GM18861 (cell line): ENCODE measurements around the gene NAB1.

ENCODE experiments used
- ATAC-seq: cut with Tn5 transposase; IDR thresholded peaks from one replicate; pipeline ENCODE4 v1.9.1; 2021; ENCODE audit not compliant: unreplicated experiment

NAB1 gene

DNA sequence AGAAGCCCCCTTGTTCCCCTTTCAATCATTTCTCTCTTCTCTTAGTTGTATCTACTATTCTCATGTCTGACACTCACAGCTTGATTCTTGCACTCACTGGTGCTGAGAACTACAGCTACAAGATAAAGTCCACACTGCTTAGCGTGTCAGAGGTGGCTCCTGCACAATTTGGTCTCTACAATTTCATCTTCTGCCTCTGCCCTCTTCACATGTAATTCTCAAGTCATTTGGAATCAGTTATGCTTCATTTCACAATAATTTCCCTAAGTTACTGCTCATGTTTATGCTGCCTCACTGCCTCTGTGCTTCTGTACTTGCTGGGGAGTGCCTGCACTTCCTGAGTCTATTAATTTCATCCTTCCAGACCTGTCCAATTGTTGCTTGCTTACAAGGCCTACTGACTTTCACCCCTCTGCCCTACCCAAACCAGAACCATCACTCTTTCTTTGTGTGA, 11.6 kb upstream of the NAB1 start:
- no peak for ATAC-seq

- ATAC-seq: no peak
These were observed 10.8 kb upstream of the NAB1 start for GRCh38 chr2:190637903-190638618.

- no peak for ATAC-seq
These were observed 8.8 kb upstream of the NAB1 start for GRCh38 chr2:190640117-190640516.

DNA sequence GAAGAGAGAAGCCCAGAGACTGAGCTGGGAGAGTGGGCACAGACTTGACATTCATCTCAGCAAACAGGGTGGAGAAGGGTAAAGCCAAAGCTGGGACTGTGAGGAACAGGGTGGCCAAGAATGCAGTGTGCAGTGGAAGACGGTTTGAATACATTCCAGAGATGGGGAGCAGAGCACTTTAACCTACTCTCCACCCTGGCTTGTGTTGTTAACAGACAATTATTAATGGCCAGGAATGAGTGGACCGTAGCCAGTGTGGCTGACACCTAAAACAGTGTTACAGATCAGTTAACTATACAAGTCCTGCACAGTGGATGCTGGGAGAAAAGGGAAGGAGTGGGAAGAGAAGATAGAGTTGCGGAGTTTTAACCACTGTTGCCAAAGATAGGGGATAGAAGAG, 7.4 kb upstream of the NAB1 start:
- no peak for ATAC-seq

DNA sequence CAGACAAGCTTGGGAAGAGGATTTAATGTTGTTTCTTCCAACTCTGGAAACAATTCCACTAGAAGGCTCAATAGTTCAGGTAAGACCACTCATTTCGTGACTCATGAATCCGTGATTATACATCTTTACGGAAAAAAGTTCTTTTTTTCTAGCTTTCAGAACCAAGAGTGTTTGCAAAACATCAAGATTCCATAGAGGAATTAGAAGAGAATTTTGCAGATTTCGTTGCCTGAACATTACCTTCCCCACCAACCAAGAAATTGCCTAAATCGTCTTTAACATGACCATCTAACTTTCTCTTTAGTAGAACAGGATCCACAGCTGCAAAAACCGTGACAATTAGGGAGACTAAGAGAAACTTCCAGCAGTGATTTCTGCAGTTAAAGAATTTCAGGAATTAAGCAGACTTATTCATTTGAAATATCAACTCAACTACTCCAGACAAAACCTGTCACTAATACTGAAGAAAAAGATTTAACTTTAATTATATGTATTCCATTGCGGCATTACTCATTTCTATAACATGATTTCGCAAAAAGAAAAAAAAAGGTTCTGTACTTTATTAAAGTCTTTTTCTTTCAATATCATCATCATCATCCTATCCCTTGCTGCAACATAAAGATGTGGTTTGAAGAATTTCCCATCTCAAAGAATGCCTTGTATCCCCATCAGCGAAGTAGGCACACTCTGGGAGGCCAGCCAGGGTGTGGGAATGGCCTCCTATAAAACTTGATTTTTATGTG, 1.9 kb upstream of the NAB1 start:
- ATAC-seq: no peak

DNA sequence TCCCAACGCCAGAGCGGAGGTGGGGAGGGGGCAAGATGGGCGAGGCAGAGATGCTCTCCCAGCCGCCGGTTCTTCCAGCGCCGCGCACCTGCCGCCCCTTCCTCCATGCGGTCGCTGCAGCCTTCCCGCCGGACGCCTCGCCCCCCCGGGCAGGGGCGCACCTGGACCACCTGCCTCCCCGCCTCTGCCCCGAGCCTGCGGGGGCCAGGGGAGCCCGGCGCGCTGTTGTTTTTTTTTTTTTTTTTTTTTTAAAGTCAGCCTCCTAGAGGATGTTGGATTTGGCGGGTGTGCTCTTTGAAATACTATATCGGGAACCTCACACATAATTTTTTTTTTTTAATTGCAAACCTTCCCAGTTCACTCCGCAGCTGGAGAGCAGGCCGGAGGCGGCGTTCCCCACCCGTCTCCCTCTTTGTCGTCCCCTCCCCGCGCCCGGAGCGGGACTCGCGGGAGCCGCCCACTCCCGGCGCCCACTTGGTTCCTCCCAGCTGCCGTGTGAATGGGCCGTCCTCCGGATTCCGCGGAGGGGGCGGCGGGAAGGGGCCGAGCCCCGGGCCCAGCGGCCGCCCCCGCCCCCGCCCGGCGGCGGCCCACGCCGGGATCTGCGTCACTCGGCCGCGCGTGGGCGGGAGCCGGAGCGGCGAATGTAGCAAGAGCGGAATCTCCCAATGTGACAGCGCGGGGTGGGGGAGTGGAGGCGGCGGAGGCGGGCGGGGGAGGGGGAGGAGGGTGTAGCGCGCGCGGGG, 421 bp upstream of the NAB1 start:
- peak; percentile 70 for ATAC-seq

GRCh38 chr2:190649798-190650390, 1.0 kb downstream of the NAB1 start:
- no peak for ATAC-seq

- ATAC-seq: no peak
These were observed 2.5 kb downstream of the NAB1 start for GRCh38 chr2:190651413-190651812.

DNA sequence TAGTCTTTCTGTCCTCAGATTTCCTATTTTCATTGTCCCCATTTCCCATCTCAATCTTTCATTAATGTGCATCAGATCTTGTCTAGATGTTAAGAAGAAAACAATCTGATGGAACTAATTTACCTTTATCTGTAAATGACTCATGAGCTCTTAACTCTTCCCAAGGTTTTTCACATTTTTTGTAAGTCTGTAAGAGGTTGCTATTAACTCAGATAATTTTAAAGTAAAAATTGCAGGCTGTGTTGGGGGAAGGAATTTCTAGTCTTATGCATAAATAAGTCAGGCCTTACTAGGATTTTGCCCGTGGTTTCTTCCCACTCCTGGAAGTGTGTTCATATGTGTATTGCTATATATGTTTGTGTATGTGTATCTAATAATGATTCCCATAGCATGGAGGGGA, 4.3 kb downstream of the NAB1 start:
- ATAC-seq: no peak

DNA sequence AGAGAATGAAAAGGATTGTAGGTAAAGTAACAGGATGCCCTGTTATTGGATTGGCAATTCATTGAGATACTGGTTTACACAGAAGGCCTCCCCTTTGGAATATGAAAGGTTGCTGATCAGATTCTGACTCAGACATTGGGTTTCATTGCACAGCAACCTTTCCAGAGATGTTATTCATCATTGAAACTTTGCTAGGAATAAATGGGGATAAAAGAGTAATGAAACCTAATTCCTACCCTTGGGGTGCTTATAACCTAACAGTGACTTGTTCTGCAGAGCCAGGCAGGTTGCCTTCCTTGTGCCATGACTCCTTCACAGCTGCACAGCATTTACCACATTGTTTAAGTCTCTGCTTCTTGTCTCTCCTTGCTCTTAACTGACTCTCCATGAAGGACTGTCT, 5.0 kb downstream of the NAB1 start:
- ATAC-seq: no peak

GRCh38 chr2:190655113-190655512, 6.2 kb downstream of the NAB1 start:
- ATAC-seq: no peak

DNA sequence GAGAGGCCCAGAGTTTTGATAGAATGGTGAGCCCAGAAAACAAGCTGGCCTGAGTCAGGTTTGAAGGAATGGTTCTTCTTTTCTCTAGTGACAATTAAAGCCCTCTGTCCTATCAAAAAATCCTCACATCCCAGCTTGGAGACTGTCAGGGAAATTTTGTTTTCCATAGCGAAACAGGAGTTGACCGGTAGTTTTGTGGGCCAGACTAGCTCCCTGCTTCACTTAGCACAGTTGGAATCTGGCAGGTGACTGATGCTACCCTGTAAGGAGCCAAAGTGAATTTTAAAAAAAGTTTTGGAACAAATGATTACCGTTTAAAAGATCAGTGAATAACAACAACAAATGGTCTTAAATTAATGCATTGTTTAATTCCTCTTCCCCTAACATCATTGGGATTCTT, 6.7 kb downstream of the NAB1 start:
- no peak for ATAC-seq

DNA sequence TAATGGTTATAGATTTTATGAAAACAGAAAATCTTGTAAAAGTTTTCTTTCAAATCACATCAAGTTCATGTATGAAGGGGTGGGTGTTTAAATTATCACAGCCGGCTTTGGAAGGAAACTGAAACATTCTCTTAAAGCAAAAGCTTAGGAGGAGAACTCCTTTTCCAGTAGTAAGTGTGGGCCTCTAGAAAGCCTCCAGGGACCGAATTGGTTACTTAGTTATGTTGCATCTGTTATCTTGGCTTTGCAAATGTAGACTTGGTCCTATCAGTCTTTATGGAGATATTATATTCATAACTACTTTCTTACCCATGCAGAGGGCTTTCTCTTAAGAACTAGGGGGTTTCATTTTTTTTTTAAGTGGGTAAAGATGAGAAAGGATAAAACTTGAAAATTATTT, 7.4 kb downstream of the NAB1 start:
- ATAC-seq: no peak

DNA sequence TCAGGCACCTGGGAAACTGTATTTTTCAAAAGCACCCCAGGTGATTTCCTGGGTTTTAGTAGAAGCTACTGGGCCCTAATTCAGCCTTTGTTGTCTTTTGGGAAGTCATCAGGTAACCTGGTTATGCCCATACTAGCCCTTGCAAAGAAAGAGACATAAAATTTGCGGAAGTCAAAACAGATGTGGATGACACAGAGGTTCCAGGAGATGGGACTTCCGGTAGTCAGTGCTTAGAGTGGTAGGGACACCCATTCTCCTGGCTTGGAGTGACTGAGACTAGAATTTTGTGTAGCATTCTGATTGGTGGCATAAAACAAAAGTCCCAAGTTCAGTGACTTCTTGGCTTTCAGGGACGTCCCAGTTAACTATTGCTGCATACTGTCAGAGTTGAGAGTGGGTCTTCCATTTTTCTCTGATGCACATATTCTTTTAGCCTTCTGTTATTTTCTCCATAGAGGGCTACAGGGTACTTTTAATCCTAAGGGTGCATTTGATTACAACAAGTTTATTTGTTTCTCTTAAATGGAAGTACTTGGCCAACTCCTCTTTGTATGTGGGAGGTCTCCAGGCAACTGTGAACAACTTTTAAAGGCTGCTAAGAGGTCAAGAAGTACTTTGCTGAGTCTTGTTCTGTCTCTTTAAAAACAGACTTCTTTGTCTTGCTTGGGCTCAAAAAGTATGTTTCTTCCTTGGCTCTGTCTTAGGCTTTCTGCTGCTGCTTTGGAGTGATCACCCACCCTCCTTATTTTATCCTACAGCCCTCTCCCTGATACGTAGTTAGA, 8.8 kb downstream of the NAB1 start:
- no peak for ATAC-seq

DNA sequence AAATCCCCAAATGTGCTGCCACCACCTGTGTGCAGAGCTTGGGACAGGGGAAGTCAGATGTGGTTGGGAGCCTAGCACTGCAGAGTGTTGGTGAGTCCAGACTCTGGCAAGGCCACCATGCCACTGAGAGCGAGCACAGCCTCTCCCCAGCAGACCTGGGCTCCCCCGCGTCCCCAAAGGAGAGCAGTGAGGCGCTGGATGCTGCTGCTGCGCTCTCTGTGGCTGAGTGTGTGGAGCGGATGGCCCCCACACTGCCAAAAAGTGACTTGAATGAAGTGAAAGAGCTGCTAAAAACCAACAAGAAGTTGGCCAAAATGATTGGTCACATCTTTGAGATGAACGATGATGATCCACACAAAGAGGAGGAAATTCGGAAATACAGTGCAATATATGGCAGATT, 10.7 kb downstream of the NAB1 start:
- ATAC-seq: no peak

- ATAC-seq: no peak
These were observed 13.9 kb downstream of the NAB1 start for GRCh38 chr2:190662754-190663153.

DNA sequence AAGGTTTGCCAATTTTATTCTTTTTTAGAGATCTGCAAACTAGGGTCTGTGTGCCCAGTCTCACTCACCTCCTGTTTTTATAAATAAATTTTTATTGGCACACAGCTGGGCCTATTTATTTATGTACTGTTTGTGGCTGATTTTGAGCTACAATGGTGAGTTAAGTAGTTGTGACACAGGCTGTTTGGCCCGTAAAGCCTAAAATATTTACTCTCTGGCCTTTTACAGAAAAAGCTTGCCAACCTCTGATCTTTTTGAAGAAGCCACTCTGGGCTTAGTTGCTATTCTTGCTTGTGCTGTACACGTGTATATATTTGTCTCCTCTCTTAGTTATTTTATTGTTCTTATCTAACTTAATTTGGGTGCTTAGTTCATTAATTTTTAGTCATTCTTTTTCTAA, 14.5 kb downstream of the NAB1 start:
- no peak for ATAC-seq

DNA sequence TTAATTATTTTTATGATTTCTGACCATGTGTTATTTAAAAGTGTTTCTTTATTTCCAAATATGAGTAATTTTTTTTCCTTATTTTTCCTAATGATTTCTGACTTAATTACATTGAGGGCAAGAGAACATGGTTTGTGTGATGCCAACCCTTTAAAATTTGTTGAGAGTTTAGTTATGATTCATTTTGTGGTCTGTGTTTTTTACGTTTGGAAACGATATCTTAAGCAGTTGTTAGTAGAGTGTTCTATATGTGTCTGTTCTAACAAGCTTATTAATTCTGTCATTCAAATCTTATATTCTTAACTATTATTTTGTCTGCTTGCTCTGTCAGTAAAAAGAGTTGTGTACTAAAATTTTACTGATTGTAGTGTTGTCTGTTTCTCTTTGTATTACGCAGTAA, 15.0 kb downstream of the NAB1 start:
- ATAC-seq: no peak

DNA sequence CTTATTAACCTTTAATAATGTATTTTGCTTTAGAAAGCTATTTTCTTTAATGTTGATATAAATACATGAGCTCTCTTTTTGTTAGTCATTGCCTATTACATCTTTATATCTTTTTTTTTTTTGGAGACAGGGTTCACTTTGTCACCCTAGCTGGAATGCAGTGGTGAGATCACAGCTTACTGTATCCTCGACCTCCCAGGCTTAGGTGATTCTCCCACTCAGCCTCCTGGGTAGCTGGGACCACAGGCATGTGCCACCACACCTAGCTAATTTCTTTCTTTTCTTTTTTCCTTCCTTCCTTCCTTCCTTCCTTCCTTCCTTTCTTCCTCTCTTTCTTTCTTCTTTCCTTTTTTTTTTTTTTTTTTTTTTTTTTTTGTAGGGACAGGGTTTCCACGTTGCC, 15.4 kb downstream of the NAB1 start:
- no peak for ATAC-seq

- ATAC-seq: no peak
These were observed 18.0 kb downstream of the NAB1 start for GRCh38 chr2:190666895-190667294.

DNA sequence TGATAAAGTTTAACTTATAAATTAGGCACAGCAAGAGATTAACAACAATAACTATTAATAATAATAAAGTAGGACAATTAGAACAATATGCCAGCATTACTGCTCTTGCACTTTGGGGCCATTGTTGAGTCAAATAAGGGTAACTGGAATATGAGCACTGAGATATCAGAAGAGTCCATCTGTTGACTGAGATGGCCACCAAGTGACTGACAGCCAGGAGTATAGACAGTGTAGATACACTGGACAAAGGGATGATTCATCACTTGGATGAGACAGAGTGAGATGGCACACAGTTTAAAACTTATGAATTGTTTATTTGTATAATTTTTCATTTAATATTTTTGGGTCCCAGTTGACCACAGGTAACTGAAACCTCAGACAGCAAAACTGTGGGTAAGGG, 20.0 kb downstream of the NAB1 start:
- ATAC-seq: no peak
